OCI-LY3 (cell line): ENCODE measurements around the gene EML1.

Experiments used
- H2AFZ ChIP-seq: fragments of 200-600, 300-600 bp; shearing (Covaris generic); 2 replicates; pipeline ENCODE4 v1.6.0; 2014; ENCODE audit warnings: antibody characterized with exemption, low read depth, low read length
- H3K27ac ChIP-seq: fragments of 200-600, 300-600 bp; sonication (generic); 2 replicates; pipeline ENCODE4 v1.5.1; 2014; ENCODE audit warnings: mild to moderate bottlenecking, low read length, moderate library complexity, mixed read lengths
- H3K27me3 ChIP-seq: fragments of 200-600, 300-600 bp; sonication (generic); 2 replicates; pipeline ENCODE4 v1.6.1; 2014; ENCODE audit warnings: low read depth, low read length, mixed read lengths
- H3K36me3 ChIP-seq: fragments of 200-600, 300-600 bp; sonication (generic); replicated peaks from 2 replicates; pipeline ENCODE3; 2014; ENCODE audit warnings: low read depth, low read length, mixed read lengths
- H3K4me1 ChIP-seq: fragments of 300-600, 200-600 bp; sonication (generic); 2 replicates; pipeline ENCODE4 v1.6.1; 2014; ENCODE audit warnings: low read length, mixed read lengths
- H3K4me2 ChIP-seq: fragments of 200-600, 300-600 bp; sonication (generic); 2 replicates; pipeline ENCODE4 v1.6.1; 2014; ENCODE audit warnings: low read length, mixed read lengths
- H3K4me3 ChIP-seq: fragments of 300-600, 200-600 bp; sonication (generic); 2 replicates; pipeline ENCODE4 v1.5.1; 2014; ENCODE audit warnings: antibody characterized with exemption, mild to moderate bottlenecking, low read length, moderate library complexity
- H3K79me2 ChIP-seq: fragments of 300-600, 200-600 bp; shearing (Covaris generic); 2 replicates; pipeline ENCODE4 v1.6.1; 2014; ENCODE audit warnings: mild to moderate bottlenecking, low read length, mixed read lengths
- H3K9ac ChIP-seq: fragments of 300-600, 200-600 bp; shearing (Covaris generic); 2 replicates; pipeline ENCODE4 v1.6.0; 2014; ENCODE audit warnings: mild to moderate bottlenecking, low read length, moderate library complexity
- H3K9me3 ChIP-seq: fragments of 200-600, 300-600 bp; shearing (Covaris generic); 2 replicates; pipeline ENCODE4 v1.6.1; 2014; ENCODE audit warnings: low read length, mixed read lengths; ENCODE audit not compliant: insufficient read depth
- H4K20me1 ChIP-seq: fragments of 200-600, 300-600 bp; sonication (generic); 2 replicates; pipeline ENCODE4 v1.6.1; 2016; ENCODE audit warnings: low read length, mixed read lengths; ENCODE audit not compliant: insufficient read depth
- CTCF ChIP-seq: fragments of 200-600, 300-600 bp; sonication (generic); IDR thresholded peaks from 2 replicates; pipeline ENCODE4 v1.5.1; 2014; ENCODE audit warnings: antibody characterized with exemption, low read length, low read depth
- EZH2phosphoT487 ChIP-seq: fragments of 200-600 bp; shearing (Covaris generic); IDR thresholded peaks from 2 replicates; pipeline ENCODE4 v1.6.1; 2018; ENCODE audit warnings: antibody characterized with exemption, mixed run types, low read depth

EML1 gene

DNA sequence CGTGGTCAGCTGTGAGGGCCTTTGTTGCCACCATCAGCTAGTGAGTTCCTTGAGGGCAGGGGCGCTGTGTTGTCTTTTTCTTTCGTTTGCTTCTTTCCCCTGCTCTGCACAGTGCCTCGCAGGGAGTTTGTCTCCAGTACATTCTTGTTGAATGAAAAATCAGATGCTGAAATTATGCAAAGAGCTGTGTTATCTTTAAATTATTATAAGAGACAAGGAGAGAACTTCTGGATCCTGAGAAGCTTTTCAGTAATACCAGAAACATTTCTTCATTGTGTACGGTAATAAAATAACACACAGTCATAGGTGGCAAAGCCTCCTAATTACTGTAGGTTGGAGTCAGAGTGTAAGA is 14.9 kb downstream of the EML1 start:
- no peaks in the 10 kb centered on the region for H3K4me1 ChIP-seq
- no peak overlapping the region for H3K4me2 ChIP-seq
- H3K4me3 ChIP-seq, result no peak overlapping the region
- no peak overlapping the region for H3K9ac ChIP-seq
- TF ChIP-seq EZH2phosphoT487, result no peak
- TF ChIP-seq CTCF, result no peak
- H2AFZ ChIP-seq, result no peak overlapping the region
- H3K79me2 ChIP-seq, result peaks cover 74% of the 10 kb centered on the region
- H3K36me3 ChIP-seq, result peaks cover 5% of the 10 kb centered on the region
- H4K20me1 ChIP-seq, result peaks cover 28% of the 10 kb centered on the region
- H3K27me3 ChIP-seq, result no peaks in the 10 kb centered on the region
- no peak overlapping the region for H3K27ac ChIP-seq
- H3K9me3 ChIP-seq, result no peaks in the 10 kb centered on the region

- H4K20me1 ChIP-seq, result peaks cover 25% of the 10 kb centered on the region; the same call in 1 of the 2 replicates
- no peak overlapping the region for H3K4me2 ChIP-seq
- no peaks in the 10 kb centered on the region for H3K4me1 ChIP-seq
- H3K27ac ChIP-seq, result no peak overlapping the region
- no peak overlapping the region for H3K4me3 ChIP-seq
- no peak overlapping the region for H3K9ac ChIP-seq
- H3K36me3 ChIP-seq, result peaks cover 5% of the 10 kb centered on the region
- no peaks in the 10 kb centered on the region for H3K27me3 ChIP-seq
- H3K9me3 ChIP-seq, result no peaks in the 10 kb centered on the region
- TF ChIP-seq EZH2phosphoT487 (no peak), CTCF (no peak)
- H2AFZ ChIP-seq, result no peak overlapping the region
- H3K79me2 ChIP-seq, result peaks cover 74% of the 10 kb centered on the region
These were observed 15.3 kb downstream of the EML1 start for GRCh38 chr14:99808515-99808914.

- no peaks in the 10 kb centered on the region for H3K9me3 ChIP-seq
These were observed 16.1 kb downstream of the EML1 start for GRCh38 chr14:99809360-99809759.

DNA sequence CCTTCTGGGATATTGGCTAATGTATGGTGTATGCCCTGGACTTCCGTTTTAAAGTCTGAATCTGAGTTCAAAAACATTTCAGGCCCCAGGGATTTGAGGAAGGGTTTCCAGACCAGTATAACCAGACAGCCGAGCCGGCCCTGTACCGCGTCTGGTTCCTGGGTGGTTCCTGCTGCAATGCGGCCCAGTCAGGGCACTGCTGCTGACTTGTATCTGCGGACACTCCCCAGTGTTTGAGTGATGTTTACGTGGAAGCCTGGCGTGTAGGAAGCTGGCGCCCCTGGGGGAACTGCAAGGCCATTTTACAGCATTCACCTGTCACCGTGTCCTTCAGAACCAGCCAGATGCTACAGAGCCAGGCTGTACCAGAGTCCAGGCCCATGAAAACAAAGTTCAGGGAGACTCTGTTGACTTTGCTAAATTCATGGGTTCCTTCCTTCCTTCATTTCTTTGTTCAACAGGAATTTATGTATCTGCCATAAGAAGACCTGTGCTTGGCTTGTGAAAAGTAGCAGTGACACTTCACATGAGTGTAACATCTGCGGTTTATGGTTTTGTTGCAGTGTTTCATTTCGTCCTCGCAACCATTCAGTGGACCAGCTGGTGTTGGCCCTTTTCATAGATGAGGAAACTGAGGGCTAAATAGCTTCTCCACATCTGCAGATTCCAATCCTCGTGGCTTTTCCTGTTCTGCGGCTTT is 16.8 kb downstream of the EML1 start:
- no peak overlapping the region for H2AFZ ChIP-seq
- no peak overlapping the region for H3K9ac ChIP-seq
- peaks cover 17% of the 10 kb centered on the region; the same call in 1 of the 2 replicates for H4K20me1 ChIP-seq
- no peaks in the 10 kb centered on the region for H3K9me3 ChIP-seq
- no peak overlapping the region for H3K27ac ChIP-seq
- peaks cover 72% of the 10 kb centered on the region for H3K79me2 ChIP-seq
- no peak overlapping the region for H3K4me2 ChIP-seq
- no peak overlapping the region for H3K4me3 ChIP-seq
- no peaks in the 10 kb centered on the region for H3K27me3 ChIP-seq
- H3K36me3 ChIP-seq, result peaks cover 5% of the 10 kb centered on the region
- H3K4me1 ChIP-seq, result peaks cover 8% of the 10 kb centered on the region
- TF ChIP-seq CTCF (no peak), EZH2phosphoT487 (no peak)

More at GRCh38 chr14:99809360-99809759, 16.1 kb downstream of the EML1 start:
- Histone ChIP-seq H3K4me1 (peaks cover 2% of the 10 kb centered on the region), H3K27me3 (no peaks in the 10 kb centered on the region), H4K20me1 (peaks cover 23% of the 10 kb centered on the region; the same call in 1 of the 2 replicates), H3K4me3 (no peak overlapping the region), H2AFZ (no peak overlapping the region), H3K27ac (no peak overlapping the region), H3K79me2 (peaks cover 72% of the 10 kb centered on the region), H3K9ac (no peak overlapping the region), H3K4me2 (no peak overlapping the region), H3K36me3 (peaks cover 5% of the 10 kb centered on the region)
- TF ChIP-seq EZH2phosphoT487, result no peak
- TF ChIP-seq CTCF, result no peak
